GM06990 (cell line): ENCODE data around the gene PRKCE.

Source experiments
- DNase-seq: peaks from one replicate; pipeline ENCODE4 v3.0.0-alpha.2; 2011; ENCODE audit not compliant: insufficient read length; ENCODE audit errors: extremely low read depth
- H3K27me3 ChIP-seq: replicated peaks from 2 replicates; pipeline ENCODE4 v1.6.0; 2011; ENCODE audit warnings: low read length; ENCODE audit not compliant: control insufficient read depth, insufficient read depth
- H3K36me3 ChIP-seq: 2 replicates; pipeline ENCODE4 v1.5.1; 2011; ENCODE audit warnings: low read length; ENCODE audit not compliant: control insufficient read depth, insufficient read depth
- H3K4me3 ChIP-seq: replicated peaks from 2 replicates; pipeline ENCODE4 v1.5.1; 2011; ENCODE audit warnings: low read depth, mild to moderate bottlenecking, control low read depth, low read length
- TF ChIP-seq, protein P1 (sequence below): IDR thresholded peaks from 2 replicates; pipeline ENCODE4 v1.5.1; 2011; ENCODE audit warnings: low read length, control low read depth, mild to moderate bottlenecking, inconsistent platforms; ENCODE audit not compliant: insufficient read depth, poor library complexity, severe bottlenecking

PRKCE gene

GRCh38 chr2:46147626-46148368, 496.3 kb downstream of the PRKCE start:
- Histone ChIP-seq H3K4me3 (no peak overlapping the region), H3K27me3 (no peaks in the 10 kb centered on the region), H3K36me3 (no peaks in the 10 kb centered on the region)
- TF ChIP-seq, protein P1, sequence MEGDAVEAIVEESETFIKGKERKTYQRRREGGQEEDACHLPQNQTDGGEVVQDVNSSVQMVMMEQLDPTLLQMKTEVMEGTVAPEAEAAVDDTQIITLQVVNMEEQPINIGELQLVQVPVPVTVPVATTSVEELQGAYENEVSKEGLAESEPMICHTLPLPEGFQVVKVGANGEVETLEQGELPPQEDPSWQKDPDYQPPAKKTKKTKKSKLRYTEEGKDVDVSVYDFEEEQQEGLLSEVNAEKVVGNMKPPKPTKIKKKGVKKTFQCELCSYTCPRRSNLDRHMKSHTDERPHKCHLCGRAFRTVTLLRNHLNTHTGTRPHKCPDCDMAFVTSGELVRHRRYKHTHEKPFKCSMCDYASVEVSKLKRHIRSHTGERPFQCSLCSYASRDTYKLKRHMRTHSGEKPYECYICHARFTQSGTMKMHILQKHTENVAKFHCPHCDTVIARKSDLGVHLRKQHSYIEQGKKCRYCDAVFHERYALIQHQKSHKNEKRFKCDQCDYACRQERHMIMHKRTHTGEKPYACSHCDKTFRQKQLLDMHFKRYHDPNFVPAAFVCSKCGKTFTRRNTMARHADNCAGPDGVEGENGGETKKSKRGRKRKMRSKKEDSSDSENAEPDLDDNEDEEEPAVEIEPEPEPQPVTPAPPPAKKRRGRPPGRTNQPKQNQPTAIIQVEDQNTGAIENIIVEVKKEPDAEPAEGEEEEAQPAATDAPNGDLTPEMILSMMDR, result no peak
- no peak for DNase-seq

DNA sequence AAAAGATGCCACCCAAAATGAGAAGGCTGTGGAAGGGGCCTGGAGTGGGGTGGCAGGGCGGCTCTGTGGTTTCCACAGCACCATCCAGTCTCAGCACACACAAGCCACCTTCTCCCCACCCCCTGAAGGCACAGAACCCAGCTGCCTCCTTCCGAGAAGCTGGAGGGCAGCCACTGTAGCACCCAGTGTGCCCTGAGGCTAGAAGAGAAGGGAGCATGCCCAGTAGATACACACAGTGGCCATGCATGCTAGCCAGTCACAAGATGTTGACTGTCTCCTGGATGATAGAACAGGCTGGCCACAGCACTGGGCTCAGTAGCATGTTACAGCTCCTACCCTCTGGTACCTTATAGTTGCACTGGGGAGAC, 496.9 kb downstream of the PRKCE start:
- H3K27me3 ChIP-seq, result no peaks in the 10 kb centered on the region
- DNase-seq, result no peak
- TF ChIP-seq, protein P1, result no peak
- no peaks in the 10 kb centered on the region for H3K36me3 ChIP-seq
- H3K4me3 ChIP-seq, result no peak overlapping the region

DNA sequence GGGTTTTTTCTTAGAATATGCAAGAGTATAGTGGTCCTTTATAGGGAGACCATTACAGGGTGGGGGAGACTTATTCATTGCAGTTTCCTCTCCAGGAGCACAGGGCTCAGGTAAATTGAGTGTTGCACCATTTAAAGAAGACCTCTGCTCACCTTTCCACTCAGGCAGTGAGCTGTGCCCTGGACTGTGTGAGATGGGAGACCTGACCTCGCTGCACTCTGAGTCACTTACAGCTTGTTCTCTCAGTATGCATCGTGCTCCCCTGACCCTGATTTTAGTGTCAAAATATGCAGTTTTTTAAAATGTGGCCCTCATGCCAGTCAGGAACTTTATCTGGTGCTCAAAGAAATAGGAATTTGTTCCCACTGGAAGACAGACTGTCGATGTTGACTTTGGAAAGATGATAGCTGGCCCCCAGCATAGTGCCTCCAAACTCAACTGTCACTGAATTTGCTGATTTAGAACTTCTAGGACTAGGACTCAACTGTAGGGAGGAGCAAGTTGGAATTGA, 499.0 kb downstream of the PRKCE start:
- Histone ChIP-seq H3K27me3 (no peaks in the 10 kb centered on the region), H3K4me3 (no peak overlapping the region), H3K36me3 (no peaks in the 10 kb centered on the region)
- DNase-seq, result no peak
- TF ChIP-seq, protein P1, result no peak

- no peaks in the 10 kb centered on the region for H3K36me3 ChIP-seq
- H3K4me3 ChIP-seq, result no peak overlapping the region
These were observed 500.1 kb downstream of the PRKCE start for GRCh38 chr2:46151577-46151976.

GRCh38 chr2:46153996-46154753, 502.7 kb downstream of the PRKCE start:
- Histone ChIP-seq H3K27me3 (no peaks in the 10 kb centered on the region), H3K4me3 (no peak overlapping the region), H3K36me3 (no peaks in the 10 kb centered on the region)
- TF ChIP-seq, protein P1, result no peak
- no peak for DNase-seq

More at GRCh38 chr2:46151577-46151976, 500.1 kb downstream of the PRKCE start:
- TF ChIP-seq, protein P1, result no peak
- DNase-seq, result no peak
- H3K27me3 ChIP-seq, result no peaks in the 10 kb centered on the region
